ENCODE measurements around the gene UNCX. TPM values are rescaled to one million over a fixed set of nuclear protein-coding genes. Genes with fewer than 3 reads are reported as not detected.

The UNCX gene
- total and polyA plus RNA-seq, 4 donors: not detected

DNA sequence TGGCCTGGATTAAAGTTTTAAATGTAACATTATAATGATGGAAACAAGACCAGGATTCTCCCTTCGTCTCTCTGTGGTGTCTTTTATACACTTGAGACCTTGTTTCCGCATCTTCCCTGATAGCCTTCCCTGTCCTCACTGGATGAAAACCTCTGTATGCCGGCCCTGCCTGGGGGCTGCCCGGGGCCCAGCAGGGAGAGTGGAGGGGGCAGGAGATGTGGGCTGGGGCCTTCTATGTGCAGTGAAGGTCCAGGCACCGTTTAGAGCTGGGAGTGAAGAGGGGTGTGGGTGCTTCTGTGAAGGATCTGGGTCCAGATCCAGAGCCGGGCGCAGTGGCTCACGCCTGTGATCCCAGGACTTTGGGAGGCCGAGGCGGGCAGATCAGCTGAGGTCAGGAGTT is 50.7 kb downstream of the UNCX start:
- ATAC-seq (ENCODE audit: insufficient read depth, low FRiP score): no peak
- WGBS, 2 donors: 71 to 83% methylated on average over 10 of the region's 10 CpGs
- no peaks in the 10 kb centered on the region for H3K36me3 ChIP-seq (ENCODE audit: control insufficient read depth in 4 of 4, insufficient read depth in 4 of 4, low read length in 4 of 4)
- H3K4me1 ChIP-seq (ENCODE audit: control insufficient read depth in 5 of 5, insufficient read depth in 5 of 5, low read length in 5 of 5): peaks cover 0 to 3% (median 0%) of the 10 kb centered on the region in 5 donors
- TF ChIP-seq CTCF (IDR thresholded peaks at IDR 0.05; ENCODE audit: control extremely low read depth, extremely low read depth): no peak
- no peak overlapping the region for H3K4me3 ChIP-seq
- no peak overlapping the region for H3K9ac ChIP-seq (ENCODE audit: insufficient read depth in 1 of 2, low read length in 2 of 2)
- DNase-seq: no peak
- H3K27me3 ChIP-seq (ENCODE audit: control insufficient read depth in 3 of 3, insufficient read depth in 3 of 3, low read length in 2 of 3): peaks cover 0 to 19% (median 0%) of the 10 kb centered on the region in 3 donors
- peaks cover 0 to 4% (median 0%) of the 10 kb centered on the region in 4 donors for H3K9me3 ChIP-seq (ENCODE audit: control insufficient read depth in 4 of 4, insufficient read depth in 3 of 4, low read length in 3 of 4)
- H3K27ac ChIP-seq (ENCODE audit: low read depth in 1 of 2, low read length in 1 of 2): no peak overlapping the region

DNA sequence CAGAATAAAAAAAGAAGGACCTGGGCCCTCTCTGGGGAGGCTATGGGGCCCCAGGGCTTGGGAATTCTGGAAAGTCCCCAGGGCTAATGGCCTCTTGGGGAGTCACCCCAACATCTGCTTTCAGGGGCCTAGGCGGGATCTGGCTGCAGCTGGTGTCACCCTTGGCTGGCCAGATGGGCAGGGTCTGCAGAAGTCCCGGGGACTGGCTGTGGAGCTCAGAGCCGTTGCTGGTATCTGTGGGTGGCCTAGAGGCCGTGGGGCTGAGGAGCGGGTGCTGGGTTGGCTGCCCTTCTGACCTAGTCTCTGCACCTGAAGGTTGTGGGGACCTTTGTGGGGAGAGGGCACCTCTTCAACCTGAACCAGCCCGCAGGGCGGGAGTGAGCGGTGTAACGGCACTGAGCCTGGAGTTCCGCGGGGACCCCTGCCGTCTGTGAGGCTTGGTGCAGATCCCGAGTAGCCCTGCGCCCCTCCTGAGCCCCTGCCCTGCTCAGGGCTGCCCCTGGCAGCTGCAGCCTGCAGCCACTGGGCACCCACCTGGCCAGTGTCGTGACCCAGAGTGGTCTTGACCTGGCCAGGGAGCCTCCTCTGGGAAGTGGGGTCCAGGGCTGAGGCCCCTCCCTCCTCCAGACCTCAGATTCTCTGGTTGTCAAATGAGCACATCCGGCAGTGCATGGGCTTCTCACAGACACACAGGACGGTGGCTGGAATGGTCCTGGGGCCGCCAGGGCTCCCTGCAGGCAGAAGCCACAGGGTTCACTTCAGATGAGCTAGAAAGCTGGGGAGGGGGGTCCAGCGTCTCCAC is 51.5 kb downstream of the UNCX start:
- no peak overlapping the region for H3K9ac ChIP-seq (ENCODE audit: insufficient read depth in 1 of 2, low read length in 2 of 2)
- H3K4me3 ChIP-seq: no peak overlapping the region
- 65 to 69% methylated on average over 19 of the region's 19 CpGs for WGBS, 2 donors
- peaks cover 0 to 9% (median 0%) of the 10 kb centered on the region in 5 donors for H3K4me1 ChIP-seq (ENCODE audit: control insufficient read depth in 5 of 5, insufficient read depth in 5 of 5, low read length in 5 of 5)
- peaks cover 0 to 19% (median 0%) of the 10 kb centered on the region in 3 donors for H3K27me3 ChIP-seq (ENCODE audit: control insufficient read depth in 3 of 3, insufficient read depth in 3 of 3, low read length in 2 of 3)
- no peak overlapping the region for H3K27ac ChIP-seq (ENCODE audit: low read depth in 1 of 2, low read length in 1 of 2)
- ATAC-seq (ENCODE audit: insufficient read depth, low FRiP score) (no peak), DNase-seq (no peak)
- H3K36me3 ChIP-seq (ENCODE audit: control insufficient read depth in 4 of 4, insufficient read depth in 4 of 4, low read length in 4 of 4): no peaks in the 10 kb centered on the region
- no peak for TF ChIP-seq CTCF (IDR thresholded peaks at IDR 0.05; ENCODE audit: control extremely low read depth, extremely low read depth)
- peaks cover 0 to 4% (median 0%) of the 10 kb centered on the region in 4 donors for H3K9me3 ChIP-seq (ENCODE audit: control insufficient read depth in 4 of 4, insufficient read depth in 3 of 4, low read length in 3 of 4)

DNA sequence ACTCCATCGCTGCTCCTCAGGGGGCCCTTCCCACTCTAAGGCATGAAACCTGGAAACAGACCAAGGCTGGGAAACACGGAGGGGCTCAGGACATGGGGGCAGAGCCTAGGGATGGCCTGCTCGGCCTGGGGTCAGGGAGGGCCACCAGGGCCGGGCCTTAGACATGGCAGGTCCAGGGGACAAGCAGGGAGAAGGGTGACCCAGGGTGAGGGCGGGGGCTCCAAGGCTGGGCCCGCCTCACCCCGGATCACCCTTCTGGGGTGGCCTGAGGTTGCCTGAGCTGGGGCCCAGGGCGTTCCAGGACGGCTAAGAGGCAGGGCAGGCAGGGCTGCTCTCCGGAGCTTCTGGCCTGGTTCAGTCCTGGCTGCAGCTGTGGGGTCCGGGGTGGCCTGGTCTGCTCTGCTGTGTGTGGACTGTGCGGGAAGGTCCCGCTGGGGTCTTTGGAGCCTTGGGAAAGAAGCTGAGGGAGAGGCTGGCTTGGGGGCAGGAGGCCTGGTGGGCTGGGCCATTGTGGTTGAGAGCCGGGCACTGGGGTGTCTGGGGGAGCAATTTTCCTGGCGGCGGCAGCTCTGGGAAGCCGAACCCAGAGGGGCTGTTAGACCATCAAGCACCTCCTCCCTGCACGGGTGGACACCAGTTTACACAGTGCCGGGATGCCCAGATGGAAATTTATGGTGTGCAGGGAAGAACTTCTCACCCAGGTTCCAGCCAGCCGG is 52.2 kb downstream of the UNCX start:
- 72 to 82% methylated on average over 20 of the region's 20 CpGs for WGBS, 2 donors
- Histone ChIP-seq H3K27me3 (ENCODE audit: control insufficient read depth in 3 of 3, insufficient read depth in 3 of 3, low read length in 2 of 3) (peaks cover 0 to 19% (median 2%) of the 10 kb centered on the region in 3 donors), H3K4me1 (ENCODE audit: control insufficient read depth in 5 of 5, insufficient read depth in 5 of 5, low read length in 5 of 5) (peaks cover 0 to 16% (median 0%) of the 10 kb centered on the region in 5 donors), H3K27ac (ENCODE audit: low read depth in 1 of 2, low read length in 1 of 2) (no peak overlapping the region), H3K9ac (ENCODE audit: insufficient read depth in 1 of 2, low read length in 2 of 2) (no peak overlapping the region), H3K4me3 (no peak overlapping the region), H3K36me3 (ENCODE audit: control insufficient read depth in 4 of 4, insufficient read depth in 4 of 4, low read length in 4 of 4) (no peaks in the 10 kb centered on the region), H3K9me3 (ENCODE audit: control insufficient read depth in 4 of 4, insufficient read depth in 3 of 4, low read length in 3 of 4) (peaks cover 0 to 4% (median 0%) of the 10 kb centered on the region in 4 donors)
- ATAC-seq (ENCODE audit: insufficient read depth, low FRiP score): no peak
- no peak for TF ChIP-seq CTCF (IDR thresholded peaks at IDR 0.05; ENCODE audit: control extremely low read depth, extremely low read depth)
- DNase-seq: no peak

Data from lung (tissue), 12 donors.